Stimulated activated CD8-positive, alpha-beta memory T cell treated with anti-CD3 and anti-CD28 coated beads, Interleukin-4, amount 100 ng/mL, for 4 hours (primary cell): ENCODE results near the gene MYRIP.
"Not testable (repeated sequence)": the region's sequence is repeated elsewhere in the genome, so short reads cannot be mapped to it uniquely, and the experiment has no call there.

Experiments used
- DNase-seq, 2 donors: peaks; one replicate each; pipeline ENCODE4 v3.0.0-alpha.2; 2020; ENCODE audit warnings: low read depth in 2 of 2, low spot score in 1 of 2

The MYRIP gene

GRCh38 chr3:40264451-40264850 lies 455.0 kb downstream of the MYRIP start:
- no peak for DNase-seq

GRCh38 chr3:40265181-40265580 lies 455.8 kb downstream of the MYRIP start:
- no peak for DNase-seq

- no peak for DNase-seq
Observed at GRCh38 chr3:40267937-40268724, 458.7 kb downstream of the MYRIP start.

DNA sequence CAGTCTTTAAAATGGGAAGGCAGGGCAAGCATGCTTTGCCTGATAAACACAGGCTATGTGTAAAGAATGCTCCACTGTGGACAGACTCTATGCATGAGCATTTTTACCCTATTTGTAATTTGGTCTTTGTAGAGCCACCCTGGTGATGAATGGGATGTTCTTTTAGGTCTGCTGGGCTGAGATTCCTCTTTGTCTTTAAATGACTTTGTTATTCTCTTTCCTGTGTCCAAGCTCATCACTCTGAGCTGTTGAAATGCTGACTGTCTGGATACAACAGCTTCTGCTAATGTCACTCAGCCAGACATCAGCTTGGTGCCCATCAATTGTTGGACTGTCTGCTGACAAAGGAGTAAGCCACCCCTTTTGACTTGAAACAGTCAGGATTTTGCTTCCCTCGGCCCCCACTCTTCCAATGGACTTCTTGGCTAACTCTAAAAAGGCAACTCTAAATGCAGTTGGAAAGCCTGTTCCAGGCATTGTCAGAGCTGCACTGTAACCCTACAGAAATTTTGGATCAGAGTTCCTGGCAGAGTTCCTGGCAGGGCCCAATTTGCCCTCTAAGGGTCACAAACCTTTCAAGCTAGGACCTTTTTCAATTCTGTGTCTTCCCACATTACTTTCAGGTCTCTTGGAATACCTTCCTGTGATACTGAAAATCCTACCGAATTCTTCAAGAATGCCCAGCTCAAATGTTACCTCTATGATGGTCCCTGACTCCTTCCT lies 459.6 kb downstream of the MYRIP start:
- DNase-seq = no peak

- DNase-seq = no peak
Observed at GRCh38 chr3:40278791-40279190, 469.4 kb downstream of the MYRIP start.

- DNase-seq = no peak
Observed at GRCh38 chr3:40281995-40282394, 472.6 kb downstream of the MYRIP start.

- not testable (repeated sequence) for DNase-seq
Observed at GRCh38 chr3:40283057-40283456, 473.6 kb downstream of the MYRIP start.

DNA sequence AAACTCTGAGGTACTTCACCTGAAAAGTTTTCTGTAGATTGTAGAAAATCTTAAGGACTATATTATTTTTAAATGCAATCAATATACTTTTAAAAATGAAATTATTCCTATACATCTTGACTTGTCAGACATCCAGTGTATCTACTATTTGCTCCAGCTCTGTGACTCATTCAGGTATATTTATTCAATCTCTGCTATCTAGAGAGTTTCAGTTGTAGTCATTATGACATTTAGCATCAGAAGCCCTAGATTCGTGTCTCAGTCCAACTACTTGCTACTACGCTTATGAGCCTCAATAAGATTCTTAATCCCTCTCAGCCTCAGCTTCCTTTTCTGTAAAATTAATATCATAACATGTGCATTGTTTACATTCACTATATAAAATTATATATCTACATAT lies 477.8 kb downstream of the MYRIP start:
- no peak for DNase-seq

GRCh38 chr3:40290396-40290795 lies 481.0 kb downstream of the MYRIP start:
- no peak for DNase-seq

DNA sequence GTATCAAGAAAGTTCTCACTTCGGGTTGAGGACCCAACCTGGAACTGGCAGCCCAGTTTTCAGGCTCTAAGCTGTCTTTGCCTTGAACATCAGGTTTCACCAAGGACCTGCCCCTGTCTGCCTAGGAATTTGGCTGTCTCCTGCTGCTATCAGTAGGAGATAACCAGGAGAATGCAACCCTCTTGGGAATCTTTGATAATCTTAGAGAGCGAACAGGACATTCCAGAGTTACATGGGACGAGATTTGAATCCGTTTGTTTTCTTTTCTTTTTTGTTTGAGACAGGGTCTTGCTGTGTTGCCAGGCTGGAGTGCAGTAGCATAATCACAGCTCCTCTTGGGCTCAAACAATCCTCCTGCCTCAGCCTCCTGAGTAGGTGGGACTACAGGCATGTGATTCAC lies 482.1 kb downstream of the MYRIP start:
- DNase-seq = no peak

DNA sequence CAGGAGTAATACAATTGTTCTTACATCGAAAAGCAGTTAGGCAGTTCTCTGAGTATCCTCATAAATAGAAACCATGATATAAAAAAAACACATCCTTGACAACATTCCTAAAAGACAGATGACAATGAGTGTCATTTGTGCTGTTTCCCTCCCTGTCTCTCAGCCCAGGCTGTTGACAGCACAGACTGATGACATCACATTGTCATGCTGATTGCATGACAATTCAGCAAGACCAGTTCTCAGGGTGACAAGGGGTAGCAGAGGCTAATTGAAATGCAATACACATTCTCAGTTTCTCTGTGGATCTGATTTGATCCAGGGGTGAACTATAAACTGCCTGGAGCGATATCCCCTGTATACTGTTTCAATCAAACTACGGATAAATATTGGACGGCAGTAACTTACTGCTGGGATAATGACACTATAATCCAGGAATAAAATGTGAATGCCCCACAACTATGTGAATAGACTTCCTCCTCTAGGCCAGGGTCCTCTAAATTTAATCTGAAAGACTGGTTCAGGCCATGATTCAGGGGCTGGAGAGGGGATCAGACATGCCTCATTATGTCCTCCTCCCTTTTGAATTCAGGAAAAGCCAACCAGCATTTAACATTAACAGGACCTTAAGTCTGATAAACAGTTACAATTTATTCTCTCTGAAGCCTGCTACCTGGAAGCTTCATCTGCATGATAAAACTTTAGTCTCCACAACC lies 483.4 kb downstream of the MYRIP start:
- DNase-seq = no peak

GRCh38 chr3:40294434-40294833 lies 485.0 kb downstream of the MYRIP start:
- DNase-seq = no peak

- no peak for DNase-seq
Observed at GRCh38 chr3:40298075-40298474, 488.7 kb downstream of the MYRIP start.

DNA sequence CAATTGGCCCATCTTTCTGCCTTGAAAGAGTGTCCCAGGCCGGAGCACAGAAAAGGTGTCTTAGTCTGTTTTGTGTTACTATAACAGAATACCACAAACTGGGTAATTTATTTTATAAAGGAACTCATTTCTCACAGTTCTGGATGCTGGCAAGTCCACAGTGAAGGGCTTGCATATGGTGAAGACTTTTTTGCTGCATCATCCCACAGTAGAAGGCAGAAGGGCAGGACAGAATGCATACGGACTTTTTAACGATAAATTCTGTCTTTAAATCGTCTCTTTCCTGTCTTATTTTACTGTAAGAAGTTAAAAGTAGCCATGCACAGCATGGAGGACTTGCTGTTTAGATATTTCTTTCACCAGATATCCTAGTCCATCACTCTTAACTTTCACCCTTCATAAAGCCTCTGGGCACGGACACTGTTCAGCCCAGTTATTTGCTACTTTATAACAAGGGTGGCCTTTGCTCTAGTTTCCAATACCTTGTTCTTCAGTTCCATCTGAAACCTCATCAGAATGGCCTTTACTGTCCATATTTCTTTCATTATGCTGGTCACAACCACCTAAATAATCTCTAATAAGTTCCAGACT lies 489.8 kb downstream of the MYRIP start:
- DNase-seq = no peak

- DNase-seq = no peak
Observed at GRCh38 chr3:40299721-40300335, 490.4 kb downstream of the MYRIP start.

GRCh38 chr3:40302784-40303183 lies 493.4 kb downstream of the MYRIP start:
- no peak for DNase-seq

- no peak for DNase-seq
Observed at GRCh38 chr3:40304352-40304751, 494.9 kb downstream of the MYRIP start.

DNA sequence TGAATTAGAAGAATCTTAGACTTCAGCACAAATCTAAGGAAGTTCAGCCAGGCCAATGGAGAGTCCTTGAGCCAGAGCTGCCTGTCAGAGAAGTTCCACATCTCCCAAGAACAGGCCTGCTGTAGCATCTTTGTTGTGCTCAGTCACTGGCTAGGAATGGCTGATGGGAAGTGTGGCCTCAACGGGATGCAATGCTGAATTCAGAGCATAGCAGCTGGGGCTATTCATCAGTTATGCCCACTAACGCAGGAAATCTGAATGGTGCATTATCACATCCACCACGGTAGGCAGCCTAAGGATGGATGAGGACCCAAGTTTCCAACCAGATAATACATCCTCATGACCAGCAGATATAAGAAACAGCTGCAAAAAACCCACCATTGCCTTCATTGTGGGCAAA lies 496.9 kb downstream of the MYRIP start:
- no peak for DNase-seq

GRCh38 chr3:40307176-40307575 lies 497.8 kb downstream of the MYRIP start:
- no peak for DNase-seq

- no peak for DNase-seq
Observed at GRCh38 chr3:40308725-40309417, 499.5 kb downstream of the MYRIP start.
